Mucosa of gallbladder (tissue), 1 donor: ENCODE results near the gene DMBX1. TPM values are rescaled to one million over a fixed set of nuclear protein-coding genes. Genes with fewer than 3 reads are reported as not detected.

Experiments used
- DNase-seq: peaks from one replicate; pipeline ENCODE4 v3.0.0-alpha.2; 2020; ENCODE audit warnings: low spot score
- total RNA-seq: library from RNA; stranded (reverse); gene quantifications from one replicate; pipeline ENCODE4 v1.2.1, GENCODE V29; 2021
- donor health status: DM: no; HTN: no; CAD: no.

Gene DMBX1
- total RNA-seq, 1 donor from 2014 or later = not detected

DNA sequence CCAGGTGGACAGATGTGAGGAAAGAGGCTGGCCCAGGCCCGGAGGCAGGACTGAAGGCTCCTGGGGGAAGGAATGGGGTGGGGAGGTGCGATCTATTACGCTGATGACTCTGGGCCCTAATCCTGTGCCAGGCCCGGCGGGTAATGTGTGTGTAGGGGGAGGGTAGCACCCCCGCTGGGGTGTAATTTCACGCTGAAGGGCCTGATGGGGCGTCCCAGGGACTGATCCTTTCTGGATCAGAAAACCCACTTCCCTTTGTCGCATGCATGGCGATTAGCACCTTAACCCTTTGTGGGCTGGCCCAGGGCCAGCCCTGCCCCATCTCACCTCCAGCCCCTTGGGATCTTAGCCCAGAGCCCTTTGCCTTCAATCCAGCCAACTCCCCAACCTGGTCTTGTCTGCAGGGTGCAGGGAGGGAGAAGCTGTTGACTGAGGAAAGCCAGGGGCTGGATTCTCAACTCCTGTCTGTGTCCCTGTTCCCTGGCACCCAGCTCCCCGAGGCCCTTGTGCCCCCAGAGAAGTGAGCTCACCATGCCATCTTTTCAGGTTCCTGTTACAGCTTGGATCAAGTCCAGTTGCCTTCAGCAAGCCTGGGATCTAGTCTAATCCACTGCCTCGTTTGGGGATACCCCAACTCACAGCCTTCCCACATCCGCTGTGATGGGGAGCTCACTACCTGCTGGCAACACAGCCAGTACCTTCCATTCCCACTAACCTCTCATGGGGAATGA is 35.8 kb downstream of the DMBX1 start:
- DNase-seq = no peak

DNA sequence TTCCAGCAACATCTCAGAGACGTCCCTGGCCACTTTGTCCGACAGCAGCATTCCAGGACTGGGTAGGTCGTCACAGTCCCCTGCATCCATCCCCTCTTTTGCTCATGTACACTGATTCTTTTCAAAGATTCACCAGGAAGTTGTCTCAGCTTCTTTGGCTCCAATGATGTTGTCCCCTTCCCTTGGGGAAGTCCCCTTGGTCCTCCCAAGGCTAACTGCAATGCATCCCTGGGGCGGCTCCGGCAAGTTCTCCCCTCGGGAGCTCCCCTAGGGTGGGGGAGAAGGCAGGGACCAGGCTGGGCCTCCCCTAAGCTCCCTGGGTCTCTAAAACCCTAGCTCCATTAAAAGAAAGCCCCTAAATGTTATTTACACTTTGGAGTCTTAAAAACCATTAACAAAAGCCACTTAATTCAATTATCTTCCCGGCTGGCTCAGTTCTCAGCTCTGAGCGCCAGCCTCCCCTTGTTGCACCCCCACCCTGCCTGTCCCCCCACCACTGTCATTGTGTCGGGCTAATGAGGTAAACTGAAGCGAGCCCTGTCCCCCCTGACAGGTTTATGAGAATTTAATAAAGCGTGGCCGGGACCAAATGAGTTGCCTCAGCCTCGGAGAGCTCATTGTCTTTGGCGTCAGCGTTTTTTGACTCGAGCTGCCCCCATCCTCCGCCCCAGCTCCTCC is 36.5 kb downstream of the DMBX1 start:
- no peak for DNase-seq

DNA sequence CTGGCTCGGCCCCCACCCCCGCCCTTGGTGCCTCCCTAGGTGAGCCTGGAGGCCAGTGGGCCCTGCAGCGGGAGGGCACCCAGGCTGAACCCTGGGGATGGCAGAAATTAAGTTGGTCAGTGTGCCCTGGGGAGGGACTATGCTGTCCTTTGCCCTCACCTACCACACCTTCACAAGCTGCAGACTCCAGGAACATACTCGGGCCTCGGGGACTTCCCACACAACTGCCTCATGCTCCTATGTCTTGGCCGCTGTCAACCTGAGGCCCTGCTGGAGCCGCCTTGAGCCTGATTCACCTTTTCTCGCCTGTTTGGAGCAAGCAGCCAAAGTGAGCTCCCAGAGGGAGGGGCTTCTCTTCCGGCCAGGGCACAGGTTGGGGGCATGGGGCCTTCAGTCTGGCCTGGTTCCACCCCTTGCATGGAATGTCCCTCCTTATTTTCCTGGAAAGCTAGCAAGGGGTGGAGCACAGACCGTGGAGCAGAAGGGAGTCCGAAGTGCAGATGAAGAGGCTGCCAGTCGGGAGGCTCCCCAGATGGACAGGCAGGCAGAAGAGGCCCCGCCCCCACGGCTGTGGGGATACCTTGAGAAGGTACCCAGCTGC is 37.2 kb downstream of the DMBX1 start:
- DNase-seq = peak; percentile 51

DNA sequence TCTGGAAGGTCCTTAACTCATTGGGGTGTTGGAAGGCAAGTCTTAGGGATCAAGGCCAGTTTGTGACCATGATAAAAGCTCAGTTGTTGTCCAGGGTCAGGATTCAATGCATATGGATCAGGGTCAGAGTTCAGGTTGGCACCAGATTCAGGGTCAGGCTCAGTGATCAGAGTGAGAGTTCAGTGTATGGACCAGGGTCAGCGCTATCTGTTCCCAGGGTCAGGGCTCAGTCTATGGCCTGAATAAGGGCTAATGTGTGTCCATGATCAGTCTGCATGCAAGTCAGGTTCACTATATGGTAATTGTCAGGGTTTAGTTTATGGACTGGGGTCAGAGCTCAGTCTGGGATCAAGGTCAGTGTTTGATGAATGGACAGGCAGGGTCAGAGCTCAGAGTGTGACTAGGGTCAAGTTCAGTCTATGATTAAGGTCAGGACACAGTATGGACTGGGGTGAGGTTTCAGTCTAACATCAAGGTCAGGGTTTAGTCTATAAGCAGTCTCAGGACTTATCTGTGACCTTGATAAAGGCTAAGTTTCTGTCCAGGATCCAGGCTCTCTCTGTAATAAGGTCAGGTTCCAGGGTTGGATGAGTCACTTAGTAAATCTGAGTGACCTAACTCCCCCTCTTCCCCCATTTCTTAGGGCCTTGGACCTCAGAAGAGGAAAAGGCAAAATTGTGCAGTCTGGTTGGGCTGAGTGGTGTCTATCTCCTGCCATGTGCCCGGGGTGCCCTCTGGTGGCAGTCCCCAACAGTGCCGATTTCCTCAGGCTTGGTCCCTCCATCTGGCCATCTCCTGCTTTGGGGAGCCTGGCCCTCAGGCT is 38.0 kb downstream of the DMBX1 start:
- peak; percentile 80 for DNase-seq

DNA sequence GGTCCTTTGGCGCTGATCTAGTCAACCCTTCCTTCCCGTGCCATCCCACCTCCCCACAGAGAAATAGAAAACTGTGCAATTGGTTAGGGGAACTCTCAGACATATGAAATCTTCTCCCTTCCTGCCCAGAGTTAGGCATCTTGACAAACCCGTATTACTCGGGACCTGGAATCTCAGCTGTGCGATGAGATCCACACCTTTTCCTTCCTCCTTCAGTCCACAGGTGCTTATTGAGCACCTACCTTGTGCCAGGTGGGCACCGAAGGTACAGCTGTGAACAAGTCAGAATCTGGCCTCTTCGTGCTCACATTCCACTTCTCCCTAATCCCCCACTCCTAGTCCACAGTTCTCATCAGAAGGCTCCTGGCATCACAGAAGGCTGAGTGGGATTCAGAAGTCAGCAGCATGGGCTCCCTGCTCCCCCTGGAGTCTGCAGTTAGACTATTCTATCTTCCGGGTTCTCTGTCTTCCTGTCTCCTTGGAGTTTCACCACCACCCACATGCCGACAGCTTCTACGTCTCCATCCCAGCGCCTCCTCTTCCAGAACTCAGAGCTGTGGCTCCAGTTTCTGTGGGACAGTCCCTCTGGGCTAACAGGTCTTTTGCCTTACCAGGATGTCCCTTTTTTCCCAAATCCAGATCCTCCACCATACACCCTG is 38.8 kb downstream of the DMBX1 start:
- DNase-seq = no peak

DNA sequence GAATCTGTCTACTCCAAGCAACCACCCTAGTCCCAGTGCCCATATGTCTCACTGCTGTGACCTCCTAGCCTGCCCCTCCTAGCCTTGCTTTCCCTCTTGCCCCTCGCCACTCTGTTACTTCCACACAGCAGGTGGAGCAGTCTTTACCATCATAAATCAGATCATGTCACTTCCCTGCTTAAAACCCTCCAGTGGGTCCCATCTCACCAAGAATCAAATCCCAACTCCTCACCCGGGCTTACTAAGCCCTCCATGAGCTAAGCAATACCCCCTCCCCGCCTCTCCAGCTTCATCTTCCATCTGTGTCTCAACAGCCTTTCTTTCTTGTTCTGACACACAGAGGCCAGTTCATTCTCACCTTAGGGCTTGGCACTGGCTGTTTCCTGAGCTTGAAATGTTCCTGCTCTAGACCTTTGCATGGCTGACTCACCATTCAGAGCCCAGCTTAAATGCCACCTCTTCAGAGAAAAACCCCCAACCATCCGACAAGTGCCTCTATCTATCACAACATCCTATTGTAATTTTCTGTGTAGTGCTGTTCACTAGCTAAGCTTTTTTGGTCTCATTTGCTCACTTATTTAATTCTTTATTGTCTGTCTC is 39.5 kb downstream of the DMBX1 start:
- no peak for DNase-seq

DNA sequence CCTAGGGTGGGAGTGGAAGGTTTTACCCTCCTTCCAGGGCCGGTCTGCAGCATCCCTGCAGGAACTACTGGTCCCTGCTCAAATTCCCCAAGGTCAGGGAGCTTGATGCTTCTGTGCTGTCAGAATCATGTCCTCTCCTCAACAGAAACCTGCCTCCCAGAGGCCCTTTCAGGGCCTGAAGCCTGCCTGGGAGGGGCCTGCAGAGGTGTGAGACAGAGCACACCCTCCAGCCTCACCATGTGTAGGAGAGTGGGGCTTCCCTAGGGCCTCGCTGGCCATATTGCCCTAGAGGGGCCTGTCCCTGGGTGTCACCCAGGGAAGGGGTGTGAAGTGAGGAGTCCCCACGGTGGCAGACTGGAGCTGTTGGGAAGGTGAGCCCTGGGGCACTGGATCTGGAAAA is 40.7 kb downstream of the DMBX1 start:
- DNase-seq = no peak

DNA sequence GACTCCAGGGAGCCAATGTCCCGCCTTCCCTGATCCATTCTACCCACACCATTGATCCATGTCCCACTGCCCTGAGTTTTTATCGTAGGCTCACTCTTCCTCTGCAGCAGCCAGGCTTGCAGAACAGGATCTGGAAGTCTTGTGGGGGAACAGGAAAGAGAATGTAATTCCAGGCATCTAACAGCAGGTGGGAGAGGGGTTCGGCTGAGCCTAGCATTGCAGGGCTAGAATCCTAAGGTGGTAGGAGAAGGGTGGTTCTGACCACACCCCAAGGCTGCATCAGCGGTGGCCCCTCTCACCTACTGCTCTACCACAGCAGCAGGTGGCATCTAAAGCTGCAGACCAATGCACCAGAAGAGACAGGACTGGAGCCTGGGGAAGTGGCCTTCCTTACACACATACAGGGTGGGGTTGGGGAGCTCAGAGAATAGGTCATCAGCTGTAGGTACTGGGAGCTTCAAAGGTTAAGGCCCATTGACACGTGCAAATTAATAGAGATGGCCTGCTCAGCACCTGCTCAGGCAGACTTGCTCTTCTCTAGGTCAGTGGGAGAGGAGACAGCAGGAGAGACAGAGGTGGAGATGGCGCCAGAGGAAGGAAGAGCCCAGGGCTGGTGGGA is 41.3 kb downstream of the DMBX1 start:
- DNase-seq = no peak

DNA sequence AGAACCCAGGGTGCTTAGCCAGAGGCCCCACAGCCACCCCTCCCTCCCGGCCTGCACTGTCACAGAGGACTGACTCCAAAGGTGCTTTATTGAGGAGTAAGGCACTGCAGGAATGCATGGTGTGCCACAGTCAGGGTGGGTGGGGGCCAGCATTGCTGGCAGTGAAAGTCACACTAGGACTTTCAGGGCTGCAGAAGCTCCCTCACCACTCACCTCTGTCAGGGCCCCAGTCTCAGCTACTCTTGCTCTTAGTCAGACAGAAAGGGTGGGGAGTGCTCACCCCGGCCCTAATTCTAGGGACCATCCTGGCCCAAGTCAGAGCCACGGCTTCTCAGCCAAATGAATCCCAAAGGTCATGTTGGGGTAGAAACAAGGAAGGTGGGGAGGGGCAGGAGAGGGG is 42.5 kb downstream of the DMBX1 start:
- DNase-seq = no peak

DNA sequence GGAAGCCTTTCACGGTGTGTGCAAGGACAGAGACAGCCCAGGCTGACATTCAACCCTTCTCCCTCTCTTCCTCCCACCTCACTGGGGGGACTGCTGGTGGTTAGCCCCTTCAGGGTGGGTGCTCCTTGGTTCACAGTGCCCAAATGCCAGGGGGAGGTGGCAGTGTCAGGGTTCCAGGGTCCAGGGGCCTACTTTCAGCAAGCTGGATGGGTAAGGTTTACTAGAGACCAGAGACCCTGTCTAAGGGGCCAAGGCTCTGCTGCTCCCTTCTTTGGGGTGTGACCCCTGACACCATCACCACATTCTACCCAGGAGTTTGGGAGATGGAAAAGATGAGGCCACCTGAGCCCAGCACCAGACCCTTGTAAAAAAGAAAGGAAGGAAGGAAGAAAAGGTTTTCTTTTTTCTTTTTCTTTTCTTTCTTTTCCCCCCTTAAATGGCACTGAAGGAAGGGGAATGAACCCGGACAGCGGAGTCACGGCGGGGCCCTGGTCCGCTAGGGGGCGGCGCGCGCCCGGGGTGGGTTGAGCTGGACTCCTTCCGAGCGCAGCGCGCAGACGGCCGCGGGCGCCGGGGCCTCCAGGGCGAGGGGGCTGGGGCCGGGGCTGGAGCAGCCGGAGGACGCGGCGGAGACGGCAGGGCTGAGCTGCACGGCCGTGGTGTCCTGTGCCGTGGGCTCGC is 43.0 kb downstream of the DMBX1 start:
- peak; percentile 50 for DNase-seq

DNA sequence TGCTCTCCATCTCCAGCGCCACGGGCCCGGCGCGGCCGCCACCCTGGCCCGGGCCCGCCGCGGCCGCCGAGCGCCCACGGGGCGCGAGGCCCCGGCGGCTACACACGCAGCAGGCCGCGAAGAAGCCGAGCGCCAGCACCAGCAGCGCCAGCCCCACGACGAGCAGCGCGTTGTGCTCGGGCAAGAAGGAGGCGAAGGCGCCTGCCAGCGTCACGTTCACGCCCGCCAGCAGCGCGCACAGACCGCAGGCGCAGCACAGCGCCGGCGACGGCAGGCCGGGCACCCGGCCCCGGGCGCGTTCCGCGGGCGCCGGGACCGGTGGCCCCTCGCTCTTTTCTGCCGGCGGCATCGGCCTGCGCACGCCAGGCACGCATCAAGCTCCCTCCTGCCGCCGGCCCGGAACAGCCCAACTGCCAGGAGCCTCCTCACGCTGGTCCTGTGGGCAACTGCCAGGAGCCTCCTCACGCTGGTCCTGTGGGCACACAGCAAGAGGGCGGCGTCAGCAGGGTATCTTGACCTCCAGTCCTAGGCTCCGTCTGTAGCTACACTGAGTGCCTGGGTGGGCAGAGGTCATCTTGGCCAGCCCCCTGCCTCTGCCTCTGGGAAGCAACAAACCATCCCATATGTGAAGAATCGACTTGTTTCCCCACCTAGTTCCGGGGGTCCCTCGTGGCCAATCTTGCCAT is 43.7 kb downstream of the DMBX1 start:
- DNase-seq = no peak

DNA sequence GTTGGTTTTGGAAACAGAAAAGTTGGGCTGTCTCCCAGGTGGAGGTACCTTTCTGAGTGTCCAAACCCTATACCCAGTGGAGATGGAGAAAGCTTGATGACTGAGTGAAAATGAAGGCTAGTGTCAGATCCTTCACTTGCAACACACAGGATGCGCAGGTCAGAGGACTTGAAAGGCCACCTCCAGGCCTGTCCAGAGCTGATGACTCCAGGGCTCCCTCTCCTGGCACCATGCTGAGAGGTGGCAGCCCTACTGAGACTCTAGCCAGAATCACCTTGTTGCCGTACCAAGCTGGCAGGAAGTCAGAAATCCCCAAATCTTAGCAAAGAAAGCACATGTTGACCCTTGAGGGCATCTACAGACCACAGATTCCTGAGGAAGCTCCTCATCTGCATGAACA is 45.4 kb downstream of the DMBX1 start:
- DNase-seq = peak; percentile 19

DNA sequence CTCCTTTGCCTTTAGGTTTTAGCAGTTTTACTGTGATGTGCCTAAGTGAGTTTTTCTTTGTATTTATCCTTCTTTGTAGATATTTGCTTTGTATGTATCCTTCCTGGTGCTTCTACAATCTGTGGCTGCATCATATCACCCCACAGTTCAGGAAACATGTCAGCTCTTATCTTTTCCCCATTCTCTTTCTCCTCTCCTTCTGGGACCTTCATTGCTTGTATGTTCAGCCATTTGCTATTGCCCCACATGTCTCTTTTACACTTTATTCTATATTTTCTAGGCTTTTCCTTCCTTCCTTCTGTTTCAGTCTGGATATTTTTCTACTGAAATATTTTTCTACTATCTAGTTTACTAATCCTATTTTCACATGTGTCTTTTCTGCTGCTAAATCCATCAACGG is 46.9 kb downstream of the DMBX1 start:
- no peak for DNase-seq

DNA sequence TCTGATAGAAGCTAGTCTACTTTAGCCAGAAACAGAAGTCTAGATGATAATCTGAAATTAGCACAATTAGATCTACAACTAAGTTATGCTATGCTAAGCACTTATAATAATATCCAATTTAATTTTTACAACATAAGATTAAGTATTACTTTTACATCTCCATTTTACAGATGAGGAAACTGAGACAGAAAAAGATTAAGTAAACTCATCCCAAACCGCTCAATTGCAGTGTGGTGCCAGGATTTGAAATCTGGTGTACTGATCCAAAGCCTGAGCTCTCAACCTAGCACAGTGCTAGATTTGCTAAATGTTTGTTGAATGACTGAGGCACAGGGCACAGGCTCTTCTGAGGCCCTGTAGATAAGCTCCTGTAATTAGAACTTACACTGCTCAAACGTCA is 48.0 kb downstream of the DMBX1 start:
- no peak for DNase-seq

DNA sequence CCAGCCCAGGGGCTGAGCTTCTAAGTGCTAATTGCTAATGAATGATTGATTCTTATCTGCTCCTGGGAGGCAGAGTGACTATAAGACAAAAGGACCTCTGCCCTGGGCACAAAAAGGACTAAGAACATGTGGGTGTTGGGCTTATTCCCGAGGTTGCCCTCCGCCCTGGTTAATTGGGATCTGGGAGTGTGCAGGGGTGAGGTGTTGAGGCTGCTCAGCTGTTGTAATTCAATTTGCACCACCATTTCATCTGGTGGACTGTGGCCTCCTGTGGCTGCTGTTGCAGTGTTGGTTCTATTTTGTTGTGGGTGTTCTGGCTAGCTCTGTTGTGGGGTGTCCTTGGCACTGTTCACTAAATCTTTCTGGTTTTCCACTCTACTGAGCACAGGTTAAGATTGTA is 48.5 kb downstream of the DMBX1 start:
- no peak for DNase-seq
